DMS153 (cell line): ENCODE measurements around the gene TIAL1.
"Not testable (repeated sequence)": the region's sequence is repeated elsewhere in the genome, so short reads cannot be mapped to it uniquely, and the experiment has no call there.

Source experiments
- DNase-seq: peaks from one replicate; lab custom pipeline; 2025; lab: John Stamatoyannopoulos, UW

Gene TIAL1

GRCh38 chr10:119613741-119614140 lies 17.0 kb upstream of the TIAL1 start:
- no peak for DNase-seq

- no peak for DNase-seq
Measured at GRCh38 chr10:119611433-119611832, 14.7 kb upstream of the TIAL1 start.

- no peak for DNase-seq
Measured at GRCh38 chr10:119609516-119609915, 12.8 kb upstream of the TIAL1 start.

- peak; percentile 15 for DNase-seq
Measured at GRCh38 chr10:119608316-119609155, 11.8 kb upstream of the TIAL1 start.

- DNase-seq, result no peak
Measured at GRCh38 chr10:119604468-119604867, 7.7 kb upstream of the TIAL1 start.

GRCh38 chr10:119602241-119603095 lies 5.7 kb upstream of the TIAL1 start:
- DNase-seq, result no peak

- DNase-seq, result no peak
Measured at GRCh38 chr10:119598397-119598796, 1.6 kb upstream of the TIAL1 start.

- DNase-seq, result no peak
Measured at GRCh38 chr10:119597405-119598186, 832 bp upstream of the TIAL1 start.

GRCh38 chr10:119595676-119596515 lies 868 bp downstream of the TIAL1 start:
- no peak for DNase-seq

- DNase-seq, result no peak
Measured at GRCh38 chr10:119595134-119595675, 1.6 kb downstream of the TIAL1 start.

- DNase-seq, result no peak
Measured at GRCh38 chr10:119588071-119588470, 8.7 kb downstream of the TIAL1 start.

- no peak for DNase-seq
Measured at GRCh38 chr10:119578355-119578754, 18.4 kb downstream of the TIAL1 start.

GRCh38 chr10:119575991-119576390 lies 20.8 kb downstream of the TIAL1 start:
- no peak for DNase-seq

GRCh38 chr10:119575506-119575905 lies 21.3 kb downstream of the TIAL1 start:
- DNase-seq, result no peak

GRCh38 chr10:119567978-119568377 lies 28.8 kb downstream of the TIAL1 start:
- no peak for DNase-seq

- DNase-seq, result no peak
Measured at GRCh38 chr10:119562097-119562496, 34.7 kb downstream of the TIAL1 start.

GRCh38 chr10:119559511-119559910 lies 37.3 kb downstream of the TIAL1 start:
- not testable (repeated sequence) for DNase-seq

- DNase-seq, result not testable (repeated sequence)
Measured at GRCh38 chr10:119556081-119556480, 40.7 kb downstream of the TIAL1 start.

GRCh38 chr10:119555178-119555784 lies 41.5 kb downstream of the TIAL1 start:
- no peak for DNase-seq

GRCh38 chr10:119550827-119551226 lies 45.9 kb downstream of the TIAL1 start:
- no peak for DNase-seq
